Hepatocyte (in vitro differentiated cells): ENCODE measurements around the gene LANCL2.

Experiments used
- CTCF ChIP-seq: fragments of 200-600 bp; sonication (generic); IDR thresholded peaks from 2 replicates; pipeline ENCODE4 v1.5.1; 2016; ENCODE audit warnings: antibody characterized with exemption, mild to moderate bottlenecking; ENCODE audit not compliant: poor library complexity
- EZH2phosphoT487 ChIP-seq: fragments of 200-600 bp; sonication (generic); IDR thresholded peaks from one replicate; pipeline ENCODE4 v1.6.1; 2018; ENCODE audit warnings: antibody characterized with exemption, mild to moderate bottlenecking, low read depth, moderate library complexity; ENCODE audit not compliant: unreplicated experiment, severe bottlenecking

DNA sequence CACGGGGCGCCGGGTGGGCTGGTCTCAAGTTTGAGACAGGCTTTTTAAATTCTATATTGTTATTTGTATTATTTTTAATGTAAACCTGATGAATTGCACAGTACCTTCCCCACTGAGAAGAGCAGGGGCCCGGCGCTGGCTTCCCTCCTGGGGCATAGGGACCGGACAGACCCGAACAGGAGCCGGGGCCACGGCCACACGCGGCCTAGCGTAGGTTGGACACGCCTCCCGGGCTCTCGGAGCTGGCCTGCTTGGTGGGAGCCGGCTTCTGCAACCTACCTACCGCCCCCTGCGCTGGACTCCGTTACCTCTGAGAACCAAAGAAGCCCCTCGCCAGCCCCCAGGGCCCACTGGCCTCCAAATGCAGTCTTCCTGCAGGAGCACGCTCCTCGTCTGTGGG lies 19.8 kb upstream of the LANCL2 start:
- no peak for TF ChIP-seq CTCF
- no peak for TF ChIP-seq EZH2phosphoT487
